NCI-H1417 treated with DMSO at 0.1 percent for 48 hours (cell line): ENCODE data around the gene ELOVL6.
A peak's percentile ranks its signal among the peaks of the same experiment; 100 is the strongest.
"Not testable (repeated sequence)": the region's sequence is repeated elsewhere in the genome, so short reads cannot be mapped to it uniquely, and the experiment has no call there.

Experiments used
- DNase-seq: peaks from one replicate; lab custom pipeline; 2025; lab: John Stamatoyannopoulos, UW

ELOVL6 gene

DNA sequence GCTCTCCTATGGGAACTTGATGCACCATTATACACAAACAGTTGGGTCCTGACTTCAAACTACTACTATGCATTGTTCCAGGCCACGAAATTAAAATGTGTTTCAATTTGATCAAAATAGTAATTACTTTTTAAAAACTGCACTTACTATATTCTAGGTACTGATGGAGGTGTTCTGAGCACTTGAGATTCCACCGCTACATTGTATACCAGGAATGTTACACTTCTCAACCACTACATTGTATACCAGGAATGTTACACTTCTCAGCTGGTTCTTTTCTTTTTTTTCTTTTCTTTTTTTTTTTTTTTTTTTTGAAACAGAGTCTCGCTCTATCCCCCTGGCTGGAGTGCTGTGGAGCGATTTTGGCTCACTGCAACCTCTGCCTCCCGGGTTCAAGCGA, 77.9 kb downstream of the ELOVL6 start:
- no peak for DNase-seq

DNA sequence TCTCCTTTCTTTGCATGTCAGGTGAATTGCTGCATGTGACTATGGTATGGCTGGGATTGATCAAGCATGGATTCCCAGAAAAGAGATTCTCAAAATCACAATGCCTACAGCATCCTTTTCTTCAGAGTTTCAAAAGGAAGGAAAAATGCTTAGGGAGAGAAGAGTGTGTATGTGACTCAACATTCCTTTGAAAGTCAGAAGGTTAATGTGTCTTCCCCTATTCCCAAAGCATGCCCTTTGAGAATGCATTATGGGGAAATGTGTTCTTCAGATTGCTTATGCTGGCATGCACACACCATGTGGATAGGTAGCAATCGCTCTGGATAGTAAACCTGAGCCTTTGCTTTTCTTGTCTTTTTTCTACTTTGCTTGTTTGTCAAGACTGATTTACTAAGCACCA, 78.5 kb downstream of the ELOVL6 start:
- DNase-seq, result no peak

DNA sequence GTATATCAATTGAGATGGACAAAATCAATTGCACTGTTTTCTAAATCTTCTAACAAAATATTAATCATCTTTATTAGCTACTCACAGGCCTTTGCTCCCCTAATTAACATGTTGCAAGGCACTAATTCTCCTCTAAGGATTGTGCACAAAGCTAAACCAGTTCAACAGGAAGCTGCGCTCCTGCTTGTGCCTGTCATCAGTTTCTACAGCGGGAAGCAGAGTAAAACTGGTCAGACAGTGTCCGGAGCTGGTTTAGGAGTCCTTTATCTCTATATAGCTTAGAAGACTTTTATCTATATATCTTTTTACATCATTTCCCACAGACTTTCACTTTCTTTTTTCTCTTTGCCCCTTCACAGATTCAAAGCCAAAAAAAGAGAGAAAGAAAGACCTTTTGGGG, 79.1 kb downstream of the ELOVL6 start:
- no peak for DNase-seq

DNA sequence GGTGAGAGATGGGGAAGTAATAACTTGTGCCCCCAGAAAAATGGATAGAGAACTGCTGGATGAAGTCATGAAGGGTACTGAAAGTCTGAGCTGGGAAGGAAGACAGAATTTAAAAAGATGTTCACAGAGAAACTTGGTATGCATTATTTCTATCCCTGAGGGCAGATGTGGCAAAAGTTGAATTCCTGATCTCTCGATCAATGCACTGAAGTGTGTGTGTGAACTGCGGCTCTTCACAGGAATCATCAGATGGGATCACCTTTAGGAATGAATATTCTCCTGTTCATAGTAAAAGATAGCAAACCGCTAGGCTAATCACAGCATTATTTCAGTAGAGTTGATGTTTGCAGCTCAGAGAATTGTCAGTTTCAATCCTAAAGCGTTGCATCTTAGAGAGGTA, 86.4 kb downstream of the ELOVL6 start:
- no peak for DNase-seq

DNA sequence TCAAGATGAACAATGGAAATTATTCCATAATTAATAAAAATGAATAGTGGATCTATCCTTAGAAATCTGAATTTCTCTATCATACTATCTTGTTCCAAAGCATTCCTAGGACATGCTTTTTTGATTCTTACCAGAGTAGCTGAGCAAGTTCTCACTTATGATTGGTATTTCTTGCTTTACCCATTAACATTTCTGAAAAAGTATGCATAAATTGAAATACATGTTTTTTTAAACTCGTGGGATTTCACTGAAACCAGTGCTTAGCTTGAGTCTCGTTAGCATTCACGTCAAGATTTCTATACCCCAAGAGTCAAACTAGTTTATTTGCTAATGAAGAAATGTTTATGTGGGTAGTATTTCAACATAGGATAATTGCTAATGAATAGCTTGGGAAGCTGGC, 89.0 kb downstream of the ELOVL6 start:
- no peak for DNase-seq

DNA sequence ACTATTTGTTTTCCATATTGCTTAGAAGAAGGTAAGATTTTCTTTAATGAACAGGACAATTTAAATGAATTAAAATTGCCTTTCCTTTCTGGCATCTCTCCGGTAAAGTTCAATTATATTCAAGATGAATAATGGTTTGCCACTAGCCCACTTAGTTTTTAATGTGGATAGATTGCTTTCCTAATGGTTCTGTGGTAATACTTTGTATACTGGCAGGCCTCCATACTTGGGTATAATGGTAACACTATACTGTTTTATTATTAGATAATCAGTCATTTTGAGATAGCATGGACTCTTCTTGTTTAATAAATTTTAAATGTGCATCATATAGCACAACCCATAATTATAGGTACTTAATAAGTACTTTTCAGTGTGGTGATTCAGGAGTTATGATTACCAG, 89.5 kb downstream of the ELOVL6 start:
- DNase-seq, result peak; percentile 34

DNA sequence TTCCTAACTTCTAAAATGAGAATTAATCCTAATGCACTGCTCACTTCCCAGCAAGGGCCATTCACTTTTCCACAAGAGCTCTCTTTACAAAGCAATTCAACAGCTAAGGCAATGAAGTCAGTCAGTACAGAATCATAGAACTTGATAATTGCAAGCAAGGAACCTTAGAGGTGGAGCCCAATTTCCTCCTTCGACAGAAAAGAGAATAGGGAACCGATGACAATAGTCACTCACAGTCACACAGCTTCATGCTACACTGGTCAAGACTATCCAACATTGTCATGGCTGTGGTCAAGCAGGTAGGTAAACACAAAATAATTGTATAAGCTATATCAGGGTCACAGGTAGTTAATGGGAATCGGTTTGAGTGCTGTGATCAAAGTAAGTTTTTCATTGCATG, 90.0 kb downstream of the ELOVL6 start:
- no peak for DNase-seq

DNA sequence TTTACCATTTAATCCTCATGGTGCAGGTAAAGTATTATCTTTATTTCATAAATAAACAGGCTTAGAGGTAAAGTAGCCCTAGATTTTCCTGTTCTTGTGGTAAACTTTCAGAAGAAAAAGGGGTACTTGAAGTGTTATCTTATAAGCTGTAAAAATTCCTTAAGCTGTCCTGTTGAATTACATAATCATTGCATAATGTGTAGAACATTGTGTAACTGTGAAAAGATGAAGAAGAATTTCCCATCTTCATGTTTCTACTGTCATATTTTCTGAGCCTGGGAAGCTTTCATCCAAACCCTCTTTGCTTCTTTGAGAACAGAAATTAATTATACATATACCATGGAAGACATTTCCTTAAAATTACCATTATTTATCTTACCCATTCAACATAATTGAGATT, 90.5 kb downstream of the ELOVL6 start:
- DNase-seq, result no peak

DNA sequence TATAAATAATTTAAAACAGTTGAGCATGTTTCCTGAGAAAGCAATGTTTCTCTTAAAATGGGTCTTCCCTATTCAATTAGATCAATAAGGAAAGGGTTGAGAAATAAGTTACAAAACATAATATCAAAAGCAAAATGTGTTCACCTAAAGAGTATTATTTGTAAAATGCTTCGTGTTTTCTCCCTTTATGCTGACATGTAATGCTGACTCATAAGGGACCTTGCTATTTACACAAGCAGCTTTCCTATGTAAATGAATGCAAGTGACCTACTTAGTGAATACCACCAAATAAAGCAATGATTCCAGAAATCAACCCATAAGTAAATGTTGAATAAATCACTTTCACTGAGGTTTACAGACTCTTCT, 91.5 kb downstream of the ELOVL6 start:
- no peak for DNase-seq

DNA sequence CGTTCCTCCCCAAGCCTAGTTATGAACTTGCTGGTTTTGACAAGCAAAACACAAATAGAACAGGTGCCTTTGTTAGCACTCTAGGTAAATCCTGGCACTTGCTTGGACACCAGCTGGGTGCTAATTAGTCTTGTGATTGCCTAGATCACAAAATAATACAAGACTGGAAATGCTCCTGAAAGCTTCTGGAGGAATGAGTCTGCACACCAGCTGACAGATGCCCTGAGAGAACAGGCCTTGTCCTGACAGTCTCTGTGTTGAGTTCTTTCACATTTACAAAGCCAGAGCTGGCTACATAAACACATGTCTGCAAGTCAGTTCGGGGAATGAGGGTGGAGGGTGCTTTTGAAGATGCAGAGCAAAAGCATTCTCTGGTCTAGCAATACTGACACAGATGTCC, 93.8 kb downstream of the ELOVL6 start:
- DNase-seq, result no peak

DNA sequence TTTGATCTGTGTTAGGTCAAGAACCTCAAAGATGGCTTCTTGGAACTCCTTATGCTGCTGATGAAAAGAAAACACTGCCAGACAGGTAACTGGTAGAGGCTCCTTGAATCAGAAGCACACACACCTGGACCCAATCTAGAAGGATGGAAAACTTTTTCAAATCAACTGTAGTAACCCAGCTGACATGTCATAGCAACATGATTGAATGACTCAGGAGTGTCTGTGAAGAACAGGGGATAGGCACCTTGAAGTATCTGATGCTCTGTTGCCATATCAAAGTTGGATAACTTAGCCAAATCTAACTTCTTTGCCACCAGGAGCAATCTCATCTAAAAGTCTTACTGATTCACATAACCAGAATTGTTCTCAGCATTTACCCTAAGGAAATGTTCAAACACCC, 98.8 kb downstream of the ELOVL6 start:
- no peak for DNase-seq

DNA sequence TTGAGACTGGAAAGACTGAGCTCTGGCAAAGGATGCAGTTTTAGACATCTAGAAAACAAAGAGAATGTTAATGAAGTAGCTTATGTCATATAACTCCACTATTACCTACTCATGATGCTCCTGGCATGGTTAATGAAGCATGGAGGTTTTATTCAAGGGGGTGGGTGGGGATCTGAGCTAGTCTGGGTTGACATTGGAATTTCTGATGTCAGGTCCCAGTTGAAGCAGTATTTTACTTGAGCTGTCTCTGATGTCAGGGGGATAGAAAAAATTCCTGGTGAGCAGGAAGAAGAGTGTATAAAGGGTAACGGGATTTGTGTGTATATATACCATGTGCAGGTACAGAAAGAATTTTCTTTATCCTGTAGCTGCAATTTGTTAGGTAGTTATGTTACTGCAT, 102.0 kb downstream of the ELOVL6 start:
- no peak for DNase-seq

DNA sequence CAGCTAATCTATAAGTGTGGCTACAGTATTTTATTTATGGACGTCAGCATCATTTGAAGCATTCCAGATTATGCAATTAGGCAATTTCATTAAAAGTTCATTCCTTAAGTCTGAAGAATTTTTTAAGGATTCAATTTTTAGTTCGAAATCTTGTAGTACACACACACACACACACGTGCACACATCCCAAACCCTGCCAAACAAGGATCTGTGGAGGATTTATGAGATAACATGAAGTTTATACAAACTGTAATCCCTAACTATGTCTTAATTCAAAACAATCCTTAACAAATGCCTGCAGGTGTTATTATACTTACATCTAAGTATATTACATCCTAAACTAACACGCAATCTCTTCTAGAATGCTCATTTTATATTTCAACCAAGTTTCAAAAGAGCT, 105.8 kb downstream of the ELOVL6 start:
- DNase-seq, result no peak

DNA sequence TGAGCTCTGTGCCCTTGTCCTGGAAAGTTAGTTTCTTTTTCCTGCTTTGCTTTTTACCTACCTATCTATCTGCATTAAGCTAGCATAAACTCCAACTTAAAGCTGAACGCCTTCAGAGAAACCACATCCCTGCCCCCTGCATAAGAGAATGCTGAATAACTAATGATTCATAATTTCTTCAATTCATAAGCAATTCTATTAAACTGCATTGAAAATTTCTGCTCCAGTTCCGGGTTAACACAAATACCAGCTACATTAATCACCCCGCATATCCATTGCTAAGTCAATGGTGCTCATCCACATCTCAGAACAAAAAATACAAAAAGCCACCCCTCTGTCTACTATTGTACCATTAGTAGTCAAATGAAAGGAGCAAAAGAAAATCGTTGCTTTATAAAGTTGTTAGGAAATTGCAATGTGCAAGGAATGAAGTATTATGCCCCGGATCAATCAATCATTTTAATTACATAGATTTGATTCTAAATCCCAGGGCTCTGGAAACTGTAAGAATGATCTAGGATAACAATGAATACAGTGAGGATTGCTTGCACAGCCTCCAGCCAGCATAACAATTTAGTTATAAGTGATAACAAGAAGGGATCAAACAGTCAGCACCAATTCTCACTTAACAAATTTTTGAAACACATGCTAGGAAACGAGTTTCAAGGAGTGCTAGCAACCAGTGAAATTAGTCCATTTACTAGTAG, 106.8 kb downstream of the ELOVL6 start:
- DNase-seq, result no peak

DNA sequence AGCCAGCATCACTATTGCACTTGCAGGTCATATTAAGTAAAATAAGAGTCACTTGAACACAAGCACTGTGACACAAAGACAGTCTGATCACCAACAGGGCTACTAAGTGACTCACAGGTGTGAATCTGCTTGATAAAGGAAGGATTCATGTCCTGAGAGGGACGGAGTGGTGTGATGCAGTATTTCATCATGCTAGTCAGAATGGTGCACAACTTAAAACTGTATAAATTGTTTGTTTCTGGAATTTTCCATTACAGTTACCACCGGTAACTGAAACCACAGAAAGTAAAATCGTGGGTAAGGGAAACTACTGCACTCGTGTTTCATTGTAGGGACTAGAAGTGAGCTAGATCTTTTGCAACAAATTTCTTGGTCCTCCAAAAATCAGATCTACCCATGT, 109.7 kb downstream of the ELOVL6 start:
- no peak for DNase-seq

DNA sequence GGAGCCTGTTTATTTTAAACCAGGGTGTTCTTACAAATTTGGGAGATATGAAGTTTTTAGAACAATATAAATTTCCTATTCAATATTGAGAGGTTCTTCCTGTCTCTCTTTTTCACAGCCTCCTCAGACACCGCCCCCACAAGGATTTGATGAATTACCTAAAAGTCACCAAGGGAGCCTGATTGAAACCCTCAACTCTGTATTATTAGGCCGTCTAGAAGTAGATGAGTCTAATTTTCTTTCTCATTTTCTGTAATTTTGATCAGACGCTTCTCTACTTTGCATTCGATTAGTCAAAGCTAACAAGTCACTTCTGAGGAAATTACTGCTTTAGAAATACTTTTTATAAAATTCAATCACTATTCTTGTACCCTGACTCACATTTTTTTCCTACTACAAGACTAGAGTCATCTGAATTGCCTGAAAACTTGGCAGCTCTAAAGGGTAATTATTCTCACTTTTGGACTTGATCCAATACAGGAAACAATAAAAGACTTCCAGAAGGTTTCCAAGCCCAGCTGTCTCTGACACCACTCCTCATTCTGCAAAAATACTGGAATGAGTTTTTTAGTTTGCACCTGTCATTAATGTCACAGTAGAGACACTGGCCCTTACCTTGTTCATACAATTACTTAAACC, 111.2 kb downstream of the ELOVL6 start:
- DNase-seq, result peak; percentile 42

DNA sequence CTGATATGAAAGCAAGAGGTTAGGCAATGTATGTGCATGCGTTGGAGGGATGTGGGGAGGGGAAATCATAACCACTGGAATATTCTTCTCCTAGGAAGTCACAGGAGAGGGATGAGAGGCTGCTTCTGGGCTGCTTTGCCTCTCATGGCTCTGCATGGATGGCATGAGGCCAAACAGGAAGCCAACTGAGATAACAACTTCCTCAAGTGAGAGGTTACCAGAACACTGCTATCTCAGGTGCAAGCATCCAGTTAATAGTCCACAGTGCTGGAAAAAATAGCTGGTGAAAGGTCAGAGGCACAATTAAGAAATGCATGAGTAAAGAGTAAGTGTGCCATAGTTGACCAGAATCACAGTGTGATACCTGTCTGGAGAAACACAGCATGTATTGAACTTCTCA, 113.3 kb downstream of the ELOVL6 start:
- DNase-seq, result no peak

DNA sequence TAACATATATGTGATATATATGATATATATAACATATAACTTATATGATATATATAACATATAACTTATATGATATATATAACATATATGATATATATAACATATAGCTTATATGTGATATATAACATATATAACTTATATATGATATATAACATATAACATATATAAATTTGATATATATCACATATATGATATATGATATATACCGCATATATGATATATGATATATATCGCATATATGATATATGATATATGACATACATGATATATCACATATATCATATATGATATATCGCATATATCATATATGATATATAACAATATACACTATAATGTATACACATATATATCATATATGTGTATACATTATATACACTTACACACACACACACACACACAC, 114.3 kb downstream of the ELOVL6 start:
- no peak for DNase-seq

DNA sequence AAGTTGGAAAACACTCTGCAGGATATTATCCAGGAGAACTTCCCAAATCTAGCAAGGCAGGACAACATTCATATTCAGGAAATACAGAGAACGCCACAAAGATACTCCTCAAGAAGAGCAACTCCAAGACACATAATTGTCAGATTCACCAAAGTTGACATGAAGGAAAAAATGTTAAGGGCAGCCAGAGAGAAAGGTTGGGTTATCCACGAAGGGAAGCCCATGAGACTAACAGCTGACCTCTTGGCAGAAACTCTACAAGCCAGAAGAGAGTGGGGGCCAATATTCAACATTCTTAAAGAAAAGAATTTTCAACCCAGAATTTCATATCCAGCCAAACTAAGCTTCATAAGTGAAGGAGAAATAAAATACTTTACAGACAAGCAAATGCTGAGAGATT, 120.3 kb downstream of the ELOVL6 start:
- not testable (repeated sequence) for DNase-seq

DNA sequence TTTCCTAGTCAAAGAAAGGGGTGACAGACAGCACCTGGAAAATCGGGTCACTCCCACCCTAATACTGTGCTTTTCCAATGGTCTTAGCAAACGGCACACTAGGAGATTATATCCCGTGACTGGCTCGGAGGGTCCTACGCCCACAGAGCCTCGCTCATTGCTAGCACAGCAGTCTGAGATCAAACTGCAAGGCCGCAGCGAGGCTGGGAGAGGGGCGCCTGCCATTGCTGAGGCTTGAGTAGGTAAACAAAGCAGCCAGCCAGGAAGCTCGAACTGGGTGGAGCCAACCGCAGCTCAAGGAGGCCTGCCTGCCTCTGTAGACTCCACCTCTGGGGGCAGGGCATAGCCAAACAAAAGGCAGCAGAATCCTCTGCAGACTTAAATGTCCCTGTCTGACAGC, 121.6 kb downstream of the ELOVL6 start:
- not testable (repeated sequence) for DNase-seq

DNA sequence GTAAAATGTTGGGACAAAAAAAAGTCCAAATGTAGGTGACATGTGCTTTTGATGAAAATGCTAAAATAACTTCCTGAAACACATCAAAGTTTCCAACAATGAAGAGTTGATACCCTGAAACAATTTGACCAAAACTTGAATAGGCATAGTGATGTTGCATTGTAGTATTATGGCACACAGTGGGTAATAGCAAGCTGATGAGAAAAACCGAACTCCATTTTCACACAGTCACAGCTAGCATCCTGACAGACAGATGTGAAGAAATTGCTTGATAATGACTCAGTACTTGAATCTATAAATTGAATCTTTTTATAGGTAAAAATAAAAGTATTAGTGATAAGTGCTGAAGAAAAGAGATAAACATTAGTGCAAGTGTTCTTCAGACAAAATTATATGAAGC, 122.5 kb downstream of the ELOVL6 start:
- no peak for DNase-seq

DNA sequence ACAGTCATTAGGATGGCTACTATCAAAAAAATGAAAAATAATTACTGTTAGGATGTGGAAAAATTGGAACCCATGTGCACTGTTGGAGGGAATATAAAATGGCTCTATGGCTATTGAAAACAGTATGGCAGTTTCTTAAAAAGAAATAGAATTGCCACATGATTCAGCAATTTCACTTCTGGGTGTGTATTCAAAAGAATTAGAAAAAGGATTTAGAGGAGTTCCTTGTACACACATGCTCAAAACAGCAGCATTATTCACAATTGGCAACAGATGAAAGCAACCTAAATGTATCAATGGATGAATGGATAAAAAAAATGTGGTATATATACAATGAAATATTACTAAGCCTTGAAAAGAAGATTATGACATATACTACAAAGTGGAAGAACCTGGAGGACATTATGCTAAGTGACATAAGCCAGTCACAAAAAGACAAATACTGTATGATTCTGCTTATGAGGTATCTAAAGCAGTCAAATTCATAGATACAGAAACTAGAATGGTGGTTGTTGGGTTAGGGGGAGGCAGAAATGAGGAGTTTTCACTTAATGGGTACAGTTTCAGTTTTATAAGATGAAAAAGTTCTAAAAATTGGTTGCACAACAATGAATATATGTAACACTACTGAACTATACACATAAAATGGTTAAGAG, 123.2 kb downstream of the ELOVL6 start:
- DNase-seq, result no peak

DNA sequence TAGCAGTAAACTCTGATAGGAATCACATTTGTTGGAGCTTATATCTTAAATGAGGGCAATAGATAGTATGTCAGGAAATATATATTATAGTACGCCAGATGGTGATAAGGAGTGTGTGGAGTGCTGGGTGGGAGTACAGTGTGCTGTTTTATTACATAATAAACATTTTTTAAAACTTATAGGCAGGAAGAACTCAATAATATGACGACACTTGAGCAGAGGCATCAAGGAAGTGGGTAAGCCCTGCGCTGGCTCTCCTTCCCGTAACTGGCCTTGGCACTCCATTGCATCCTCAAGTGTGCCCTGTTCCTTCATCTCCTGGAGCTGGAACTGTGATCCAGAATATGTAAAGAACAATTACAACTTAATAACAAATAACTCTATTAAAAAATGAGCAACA, 123.8 kb downstream of the ELOVL6 start:
- no peak for DNase-seq
